Measurements from ENCODE around the gene HTRA1.

HTRA1 gene

GRCh38 chr10:122455376-122456079 lies 5.8 kb upstream of the HTRA1 start:
- no peak for DNase-seq

- DNase-seq: no peak
Measured at GRCh38 chr10:122457934-122458333, 3.4 kb upstream of the HTRA1 start.

- no peak for DNase-seq
Measured at GRCh38 chr10:122458693-122459092, 2.7 kb upstream of the HTRA1 start.

GRCh38 chr10:122459561-122460273 lies 1.6 kb upstream of the HTRA1 start:
- DNase-seq: no peak

- DNase-seq: no peak
Measured at GRCh38 chr10:122460891-122461293, 461 bp upstream of the HTRA1 start.

GRCh38 chr10:122461729-122462532 lies 578 bp downstream of the HTRA1 start:
- peak; percentile 6 for DNase-seq

GRCh38 chr10:122462533-122463465 lies 1.4 kb downstream of the HTRA1 start:
- peak; percentile 5 for DNase-seq

- DNase-seq: no peak
Measured at GRCh38 chr10:122463466-122464249, 2.3 kb downstream of the HTRA1 start.

- DNase-seq: no peak
Measured at GRCh38 chr10:122464250-122464510, 2.8 kb downstream of the HTRA1 start.

- DNase-seq: no peak
Measured at GRCh38 chr10:122464586-122464985, 3.2 kb downstream of the HTRA1 start.

- DNase-seq: no peak
Measured at GRCh38 chr10:122465401-122466040, 4.2 kb downstream of the HTRA1 start.

- DNase-seq: no peak
Measured at GRCh38 chr10:122466951-122467381, 5.6 kb downstream of the HTRA1 start.

- DNase-seq: no peak
Measured at GRCh38 chr10:122467701-122468100, 6.3 kb downstream of the HTRA1 start.

- no peak for DNase-seq
Measured at GRCh38 chr10:122468307-122468925, 7.1 kb downstream of the HTRA1 start.

- no peak for DNase-seq
Measured at GRCh38 chr10:122468926-122469781, 7.8 kb downstream of the HTRA1 start.

GRCh38 chr10:122469848-122470247 lies 8.5 kb downstream of the HTRA1 start:
- DNase-seq: no peak

GRCh38 chr10:122471531-122472177 lies 10.3 kb downstream of the HTRA1 start:
- DNase-seq: no peak

- DNase-seq: no peak
Measured at GRCh38 chr10:122473116-122473515, 11.8 kb downstream of the HTRA1 start.

GRCh38 chr10:122474131-122474818 lies 12.9 kb downstream of the HTRA1 start:
- no peak for DNase-seq
